HL-60 (cell line): Measurements from ENCODE around the gene TRMT112.

Experiments
- DNase-seq, 2 experiments: peaks; one replicate each; pipeline ENCODE4 v3.0.0-alpha.2; 2010 to 2020; ENCODE audit warnings: low read depth in 1 of 2, low spot score in 1 of 2
- H3K27ac ChIP-seq: fragments of 250-450 bp; sonication (Bioruptor Pico); replicated peaks from 2 replicates; pipeline ENCODE4 v1.5.1; 2020; ENCODE audit warnings: mild to moderate bottlenecking, moderate library complexity
- H3K27me3 ChIP-seq: fragments of 250-450 bp; sonication (Bioruptor Pico); 2 replicates; pipeline ENCODE4 v1.5.1; 2021; ENCODE audit warnings: mild to moderate bottlenecking, moderate library complexity; ENCODE audit not compliant: insufficient read depth, poor library complexity, severe bottlenecking
- H3K4me3 ChIP-seq: replicated peaks from 2 replicates; pipeline ENCODE4 v1.5.1; 2011; ENCODE audit warnings: mild to moderate bottlenecking, control low read depth, low read length; ENCODE audit not compliant: insufficient read depth
- GABPA ChIP-seq: IDR thresholded peaks from 2 replicates; pipeline ENCODE4 v1.6.1; 2012; ENCODE audit warnings: low read depth
- POLR2AphosphoS5 ChIP-seq: IDR thresholded peaks from 2 replicates; pipeline ENCODE4 v1.6.1; 2012; ENCODE audit warnings: low read depth
- SPI1 ChIP-seq: IDR thresholded peaks from 2 replicates; pipeline ENCODE4 v1.6.1; 2012; ENCODE audit warnings: low read depth, mild to moderate bottlenecking, borderline replicate concordance
- TF ChIP-seq, protein P1 (sequence below): IDR thresholded peaks from 2 replicates; pipeline ENCODE4 v1.6.1; 2012; ENCODE audit warnings: low read depth; ENCODE audit not compliant: insufficient replicate concordance
- TF ChIP-seq, protein P2 (sequence below): IDR thresholded peaks from one replicate; pipeline ENCODE4 v1.5.1; 2011; ENCODE audit warnings: low read length, control low read depth, inconsistent platforms; ENCODE audit not compliant: insufficient read depth

The TRMT112 gene

DNA sequence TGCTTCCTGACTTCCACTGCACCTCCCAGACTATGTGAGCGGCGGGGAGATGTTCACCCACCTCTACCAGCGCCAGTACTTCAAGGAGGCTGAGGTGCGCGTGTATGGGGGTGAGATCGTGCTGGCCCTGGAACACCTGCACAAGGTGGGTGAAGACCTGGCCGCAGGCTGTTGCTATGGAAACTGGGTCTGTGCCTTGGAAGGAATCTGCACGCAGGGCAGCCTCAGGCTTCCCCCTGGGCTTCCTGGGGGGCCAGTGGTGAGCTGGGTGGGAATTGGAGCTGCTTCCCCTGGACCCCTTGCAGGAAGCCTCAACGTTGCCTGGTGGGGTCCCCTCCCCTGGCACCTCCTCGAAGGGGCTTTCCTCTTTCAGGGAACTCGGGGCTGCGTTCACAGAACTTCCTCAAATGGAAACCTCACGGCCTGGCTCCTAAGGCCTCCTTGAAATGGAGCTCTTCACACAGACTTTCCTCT lies 43.1 kb upstream of the TRMT112 start:
- Histone ChIP-seq H3K27me3 (no peaks in the 10 kb centered on the region), H3K4me3 (peak overlapping the region; percentile 86), H3K27ac (peak overlapping the region; percentile 75)
- DNase-seq, result peak in 1 of 2 experiments; percentile 67
- TF ChIP-seq, protein P1, sequence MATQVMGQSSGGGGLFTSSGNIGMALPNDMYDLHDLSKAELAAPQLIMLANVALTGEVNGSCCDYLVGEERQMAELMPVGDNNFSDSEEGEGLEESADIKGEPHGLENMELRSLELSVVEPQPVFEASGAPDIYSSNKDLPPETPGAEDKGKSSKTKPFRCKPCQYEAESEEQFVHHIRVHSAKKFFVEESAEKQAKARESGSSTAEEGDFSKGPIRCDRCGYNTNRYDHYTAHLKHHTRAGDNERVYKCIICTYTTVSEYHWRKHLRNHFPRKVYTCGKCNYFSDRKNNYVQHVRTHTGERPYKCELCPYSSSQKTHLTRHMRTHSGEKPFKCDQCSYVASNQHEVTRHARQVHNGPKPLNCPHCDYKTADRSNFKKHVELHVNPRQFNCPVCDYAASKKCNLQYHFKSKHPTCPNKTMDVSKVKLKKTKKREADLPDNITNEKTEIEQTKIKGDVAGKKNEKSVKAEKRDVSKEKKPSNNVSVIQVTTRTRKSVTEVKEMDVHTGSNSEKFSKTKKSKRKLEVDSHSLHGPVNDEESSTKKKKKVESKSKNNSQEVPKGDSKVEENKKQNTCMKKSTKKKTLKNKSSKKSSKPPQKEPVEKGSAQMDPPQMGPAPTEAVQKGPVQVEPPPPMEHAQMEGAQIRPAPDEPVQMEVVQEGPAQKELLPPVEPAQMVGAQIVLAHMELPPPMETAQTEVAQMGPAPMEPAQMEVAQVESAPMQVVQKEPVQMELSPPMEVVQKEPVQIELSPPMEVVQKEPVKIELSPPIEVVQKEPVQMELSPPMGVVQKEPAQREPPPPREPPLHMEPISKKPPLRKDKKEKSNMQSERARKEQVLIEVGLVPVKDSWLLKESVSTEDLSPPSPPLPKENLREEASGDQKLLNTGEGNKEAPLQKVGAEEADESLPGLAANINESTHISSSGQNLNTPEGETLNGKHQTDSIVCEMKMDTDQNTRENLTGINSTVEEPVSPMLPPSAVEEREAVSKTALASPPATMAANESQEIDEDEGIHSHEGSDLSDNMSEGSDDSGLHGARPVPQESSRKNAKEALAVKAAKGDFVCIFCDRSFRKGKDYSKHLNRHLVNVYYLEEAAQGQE, result no peak
- TF ChIP-seq GABPA (no peak), POLR2AphosphoS5 (no peak), SPI1 (peak; percentile 61; the same call in 1 of the 2 replicates)
- TF ChIP-seq, protein P2, sequence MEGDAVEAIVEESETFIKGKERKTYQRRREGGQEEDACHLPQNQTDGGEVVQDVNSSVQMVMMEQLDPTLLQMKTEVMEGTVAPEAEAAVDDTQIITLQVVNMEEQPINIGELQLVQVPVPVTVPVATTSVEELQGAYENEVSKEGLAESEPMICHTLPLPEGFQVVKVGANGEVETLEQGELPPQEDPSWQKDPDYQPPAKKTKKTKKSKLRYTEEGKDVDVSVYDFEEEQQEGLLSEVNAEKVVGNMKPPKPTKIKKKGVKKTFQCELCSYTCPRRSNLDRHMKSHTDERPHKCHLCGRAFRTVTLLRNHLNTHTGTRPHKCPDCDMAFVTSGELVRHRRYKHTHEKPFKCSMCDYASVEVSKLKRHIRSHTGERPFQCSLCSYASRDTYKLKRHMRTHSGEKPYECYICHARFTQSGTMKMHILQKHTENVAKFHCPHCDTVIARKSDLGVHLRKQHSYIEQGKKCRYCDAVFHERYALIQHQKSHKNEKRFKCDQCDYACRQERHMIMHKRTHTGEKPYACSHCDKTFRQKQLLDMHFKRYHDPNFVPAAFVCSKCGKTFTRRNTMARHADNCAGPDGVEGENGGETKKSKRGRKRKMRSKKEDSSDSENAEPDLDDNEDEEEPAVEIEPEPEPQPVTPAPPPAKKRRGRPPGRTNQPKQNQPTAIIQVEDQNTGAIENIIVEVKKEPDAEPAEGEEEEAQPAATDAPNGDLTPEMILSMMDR, result no peak

DNA sequence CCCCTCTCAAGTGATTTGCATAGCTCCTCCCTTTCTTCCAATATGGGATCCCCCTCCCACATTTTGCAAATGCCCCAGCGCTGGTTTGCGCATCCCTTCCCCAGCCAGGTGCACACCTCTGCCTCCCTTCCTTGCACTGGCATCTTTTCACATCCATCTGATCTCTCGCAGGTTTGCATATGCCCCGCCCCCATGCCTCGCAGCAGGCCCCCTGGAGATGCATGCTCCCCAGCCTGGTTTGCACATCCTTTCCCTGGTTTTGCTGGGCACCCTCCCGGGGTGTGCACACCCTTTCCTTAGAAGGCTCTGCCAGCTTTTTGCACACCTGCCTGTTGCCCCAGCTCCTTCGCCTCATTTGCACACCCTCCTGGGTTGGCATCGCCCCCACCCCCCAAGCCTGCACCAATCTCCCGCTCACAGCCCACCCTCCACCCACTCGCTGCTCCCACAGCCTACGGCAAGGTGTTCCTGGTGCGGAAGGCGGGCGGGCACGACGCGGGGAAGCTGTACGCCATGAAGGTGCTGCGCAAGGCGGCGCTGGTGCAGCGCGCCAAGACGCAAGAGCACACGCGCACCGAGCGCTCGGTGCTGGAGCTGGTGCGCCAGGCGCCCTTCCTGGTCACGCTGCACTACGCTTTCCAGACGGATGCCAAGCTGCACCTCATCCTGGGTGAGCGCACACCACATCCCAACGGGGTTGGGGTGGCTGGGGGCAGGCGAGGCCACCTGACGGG lies 42.5 kb upstream of the TRMT112 start:
- TF ChIP-seq, protein P1, result no peak
- TF ChIP-seq GABPA (no peak), POLR2AphosphoS5 (peak; percentile 61; the same call in 1 of the 2 replicates)
- TF ChIP-seq, protein P2, result peak; percentile 20
- Histone ChIP-seq H3K27me3 (no peaks in the 10 kb centered on the region), H3K27ac (peak overlapping the region; percentile 75), H3K4me3 (peak overlapping the region; percentile 86)
- DNase-seq, result peak; percentile 73 to 87

DNA sequence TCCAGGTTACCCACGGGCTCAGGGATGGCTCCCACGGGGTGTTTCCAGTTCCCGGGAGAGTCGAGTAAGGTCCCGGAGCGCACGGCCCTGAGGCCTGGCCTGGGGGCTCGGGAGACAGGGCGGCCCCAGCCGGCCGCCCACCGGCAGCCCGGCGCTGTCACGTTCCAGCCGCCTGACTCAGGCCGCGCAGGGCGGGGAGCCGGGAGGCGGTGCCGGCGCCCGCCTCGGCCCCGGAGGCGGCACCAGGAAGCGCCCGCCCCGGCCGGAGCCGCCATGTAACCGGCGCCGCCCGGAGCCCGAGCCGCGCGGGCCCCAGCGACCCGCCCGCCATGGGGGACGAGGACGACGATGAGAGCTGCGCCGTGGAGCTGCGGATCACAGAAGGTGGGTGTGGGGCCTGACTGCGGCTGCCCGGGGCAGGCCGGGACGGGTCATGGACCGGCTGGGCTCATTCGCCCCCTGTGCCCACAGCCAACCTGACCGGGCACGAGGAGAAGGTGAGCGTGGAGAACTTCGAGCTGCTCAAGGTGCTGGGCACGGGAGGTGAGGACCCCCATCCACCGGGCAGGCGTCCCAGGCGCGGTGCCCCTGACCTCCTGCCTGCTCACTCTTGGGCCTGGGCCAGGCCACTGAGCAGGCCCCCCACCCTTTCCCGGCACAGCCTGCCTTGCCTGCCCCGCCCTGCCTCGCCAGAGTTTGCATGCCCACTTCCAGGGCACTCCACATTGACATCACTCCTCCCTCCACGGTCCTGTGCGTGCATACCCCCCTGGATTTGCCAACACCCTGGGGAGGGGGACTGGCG lies 41.8 kb upstream of the TRMT112 start, which contains the start of gene RPS6KA4:
Gene RPS6KA4 (plus strand): TSS at position 256 of the 805 bp plus-strand sequence. CDS start 74 bp downstream, at position 330.
- peak in 1 of 2 experiments; percentile 20 for DNase-seq
- Histone ChIP-seq H3K4me3 (peak within 1 kb of the TSS; percentile 86), H3K27ac (peak within 1 kb of the TSS; percentile 75), H3K27me3 (no peaks in the 10 kb centered on the region)
- no peak for TF ChIP-seq GABPA
- TF ChIP-seq, protein P1, result no peak
- TF ChIP-seq, protein P2, result no peak
- 0 out of 2 replicates have a peak, but pooled peaks have one; percentile 29 for TF ChIP-seq POLR2AphosphoS5
- no peak for TF ChIP-seq SPI1
